Activated naive CD4-positive, alpha-beta T cell treated with anti-CD3 and anti-CD28 coated beads, Interleukin-2, amount 50 U/mL, for 72 hours (primary cell): Measurements from ENCODE around the gene HCFC1. TPM values are rescaled to one million over a fixed set of nuclear protein-coding genes. Genes with fewer than 3 reads are reported as not detected.
A peak's percentile ranks its signal among the peaks of the same experiment; 100 is the strongest.

Experiments
- ATAC-seq, 2 donors: fragments of 150-1000 bp; cut with Tn5 transposase; 2 replicates each; pipeline ENCODE4 v1.10.0; 2021; ENCODE audit warnings: mild to moderate bottlenecking in 2 of 2, moderate library complexity in 2 of 2
- DNase-seq, 2 donors: peaks; one replicate each; pipeline ENCODE4 v3.0.0; 2021 to 2022; ENCODE audit warnings: low spot score in 2 of 2
- H3K27ac Mint-ChIP-seq, 2 donors: one replicate each; pipeline ENCODE4 v1.8.0; 2022; ENCODE audit warnings: mild to moderate bottlenecking in 2 of 2, mixed read lengths in 2 of 2
- H3K36me3 Mint-ChIP-seq, 2 donors: one replicate each; pipeline ENCODE4 v1.8.0; 2022; ENCODE audit warnings: mixed read lengths in 2 of 2
- H3K9me3 Mint-ChIP-seq, 2 donors: one replicate each; pipeline ENCODE4 v1.8.0; 2022; ENCODE audit warnings: mixed read lengths in 2 of 2
- total RNA-seq, 2 donors: library from RNA; stranded (reverse); gene quantifications; one replicate each; pipeline ENCODE4 v1.2.3, GENCODE V29; 2022

Gene HCFC1
- total RNA-seq, 2 donors from 2014 or later = 95.9 to 102 TPM

- ATAC-seq (no peak), DNase-seq (no peak)
- Mint-ChIP-seq H3K9me3 (no peaks in the 10 kb centered on the region), H3K36me3 (peaks cover 0 to 6% of the 10 kb centered on the region in 2 donors), H3K27ac (no peak overlapping the region)
Measured at GRCh38 chrX:153913701-153914100, 57.9 kb downstream of the HCFC1 start.

GRCh38 chrX:153913211-153913610, 58.4 kb downstream of the HCFC1 start:
- Mint-ChIP-seq H3K27ac (no peak overlapping the region), H3K9me3 (no peaks in the 10 kb centered on the region), H3K36me3 (peaks cover 0 to 6% of the 10 kb centered on the region in 2 donors)
- no peak for ATAC-seq
- DNase-seq = no peak

DNA sequence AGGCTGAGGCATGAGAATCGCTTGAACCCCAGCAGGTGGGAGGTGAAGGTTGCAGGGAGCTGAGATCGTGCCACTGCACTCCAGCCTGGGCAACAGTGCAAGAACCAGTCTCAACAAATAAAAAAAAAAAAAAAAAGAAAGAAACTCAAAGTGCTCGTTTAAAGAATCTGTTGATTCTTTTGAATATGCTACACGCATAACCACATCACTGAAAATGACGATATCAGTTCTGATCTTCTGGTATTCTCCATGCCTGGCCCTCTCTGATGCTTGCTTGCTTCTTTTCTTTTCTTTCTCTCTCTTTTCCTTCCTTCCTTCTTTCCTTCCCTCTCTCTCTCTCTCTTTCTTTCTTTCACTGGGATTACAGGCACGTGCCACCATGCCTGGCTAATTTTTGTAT, 59.8 kb downstream of the HCFC1 start:
- ATAC-seq (no peak), DNase-seq (no peak)
- Mint-ChIP-seq H3K9me3 (no peaks in the 10 kb centered on the region), H3K36me3 (no peaks in the 10 kb centered on the region), H3K27ac (peak overlapping the region; percentile 30 to 66)

- H3K27ac Mint-ChIP-seq = no peak overlapping the region
- H3K36me3 Mint-ChIP-seq = no peaks in the 10 kb centered on the region
- ATAC-seq (no peak), DNase-seq (no peak)
- no peaks in the 10 kb centered on the region for H3K9me3 Mint-ChIP-seq
Measured at GRCh38 chrX:153910446-153910845, 61.2 kb downstream of the HCFC1 start.

- ATAC-seq = no peak
Measured at GRCh38 chrX:153909980-153910360, 61.6 kb downstream of the HCFC1 start.

GRCh38 chrX:153909024-153909979, 62.3 kb downstream of the HCFC1 start:
- DNase-seq (no peak), ATAC-seq (peak in 1 of 2 donors; percentile 35)
- H3K9me3 Mint-ChIP-seq = no peaks in the 10 kb centered on the region

More at GRCh38 chrX:153909980-153910360, 61.6 kb downstream of the HCFC1 start:
- no peak for DNase-seq
- Mint-ChIP-seq H3K27ac (no peak overlapping the region), H3K36me3 (no peaks in the 10 kb centered on the region), H3K9me3 (no peaks in the 10 kb centered on the region)

DNA sequence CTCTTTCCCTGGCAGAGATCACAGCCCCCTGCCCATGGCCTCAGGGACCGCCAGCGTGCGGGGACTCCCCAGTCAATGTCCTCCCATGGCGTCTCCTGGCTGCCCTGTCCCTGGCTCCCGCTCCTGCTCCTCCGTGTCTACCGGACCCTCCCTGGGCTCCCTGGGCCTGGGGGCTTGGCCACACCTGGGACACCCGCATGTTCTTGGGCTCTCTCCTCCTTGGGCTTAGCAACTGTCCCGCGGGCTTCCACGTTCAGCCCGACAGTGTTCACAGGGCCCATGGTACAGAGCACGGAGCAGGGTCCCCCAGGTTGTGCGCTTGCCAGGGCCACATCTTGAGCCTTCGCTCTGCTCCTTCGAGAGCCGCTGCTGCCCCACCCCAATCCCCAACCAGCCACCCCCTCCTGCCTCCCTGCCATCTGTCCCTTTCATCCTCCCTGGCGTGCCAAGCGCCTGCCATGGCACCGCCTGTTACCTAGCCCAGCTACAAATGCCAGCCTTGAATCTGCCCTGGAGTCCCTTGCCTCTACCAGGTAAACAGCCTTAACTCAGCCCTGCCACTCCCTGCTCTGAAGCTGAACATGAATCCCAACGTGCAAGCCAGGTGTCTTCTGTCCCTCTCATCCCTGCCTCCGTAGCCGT, 63.3 kb downstream of the HCFC1 start:
- Mint-ChIP-seq H3K36me3 (no peaks in the 10 kb centered on the region), H3K9me3 (no peaks in the 10 kb centered on the region), H3K27ac (no peak overlapping the region)
- DNase-seq (no peak), ATAC-seq (no peak)

More at GRCh38 chrX:153909024-153909979, 62.3 kb downstream of the HCFC1 start:
- Mint-ChIP-seq H3K27ac (no peak overlapping the region), H3K36me3 (no peaks in the 10 kb centered on the region)

- ATAC-seq (no peak), DNase-seq (no peak)
- H3K9me3 Mint-ChIP-seq = no peaks in the 10 kb centered on the region
- H3K27ac Mint-ChIP-seq = no peak overlapping the region
- no peaks in the 10 kb centered on the region for H3K36me3 Mint-ChIP-seq
Measured at GRCh38 chrX:153907456-153907855, 64.2 kb downstream of the HCFC1 start.

DNA sequence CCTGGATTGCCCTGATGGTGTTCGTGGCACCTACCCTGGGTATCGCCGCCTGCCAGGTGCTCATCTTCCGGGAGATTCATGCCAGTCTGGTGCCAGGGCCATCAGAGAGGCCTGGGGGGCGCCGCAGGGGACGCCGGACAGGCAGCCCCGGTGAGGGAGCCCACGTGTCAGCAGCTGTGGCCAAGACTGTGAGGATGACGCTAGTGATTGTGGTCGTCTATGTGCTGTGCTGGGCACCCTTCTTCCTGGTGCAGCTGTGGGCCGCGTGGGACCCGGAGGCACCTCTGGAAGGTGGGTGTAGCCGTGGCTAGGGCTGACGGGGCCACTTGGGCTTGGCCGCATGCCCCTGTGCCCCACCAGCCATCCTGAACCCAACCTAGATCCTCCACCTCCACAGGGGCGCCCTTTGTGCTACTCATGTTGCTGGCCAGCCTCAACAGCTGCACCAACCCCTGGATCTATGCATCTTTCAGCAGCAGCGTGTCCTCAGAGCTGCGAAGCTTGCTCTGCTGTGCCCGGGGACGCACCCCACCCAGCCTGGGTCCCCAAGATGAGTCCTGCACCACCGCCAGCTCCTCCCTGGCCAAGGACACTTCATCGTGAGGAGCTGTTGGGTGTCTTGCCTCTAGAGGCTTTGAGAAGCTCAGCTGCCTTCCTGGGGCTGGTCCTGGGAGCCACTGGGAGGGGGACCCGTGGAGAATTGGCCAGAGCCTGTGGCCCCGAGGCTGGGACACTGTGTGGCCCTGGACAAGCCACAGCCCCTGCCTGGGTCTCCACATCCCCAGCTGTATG, 65.3 kb downstream of the HCFC1 start:
- H3K9me3 Mint-ChIP-seq = no peaks in the 10 kb centered on the region
- H3K36me3 Mint-ChIP-seq = no peaks in the 10 kb centered on the region
- no peak for DNase-seq
- peak overlapping the region in 1 of 2 donors; percentile 65 for H3K27ac Mint-ChIP-seq
- ATAC-seq = peak in 1 of 2 donors; percentile 41

DNA sequence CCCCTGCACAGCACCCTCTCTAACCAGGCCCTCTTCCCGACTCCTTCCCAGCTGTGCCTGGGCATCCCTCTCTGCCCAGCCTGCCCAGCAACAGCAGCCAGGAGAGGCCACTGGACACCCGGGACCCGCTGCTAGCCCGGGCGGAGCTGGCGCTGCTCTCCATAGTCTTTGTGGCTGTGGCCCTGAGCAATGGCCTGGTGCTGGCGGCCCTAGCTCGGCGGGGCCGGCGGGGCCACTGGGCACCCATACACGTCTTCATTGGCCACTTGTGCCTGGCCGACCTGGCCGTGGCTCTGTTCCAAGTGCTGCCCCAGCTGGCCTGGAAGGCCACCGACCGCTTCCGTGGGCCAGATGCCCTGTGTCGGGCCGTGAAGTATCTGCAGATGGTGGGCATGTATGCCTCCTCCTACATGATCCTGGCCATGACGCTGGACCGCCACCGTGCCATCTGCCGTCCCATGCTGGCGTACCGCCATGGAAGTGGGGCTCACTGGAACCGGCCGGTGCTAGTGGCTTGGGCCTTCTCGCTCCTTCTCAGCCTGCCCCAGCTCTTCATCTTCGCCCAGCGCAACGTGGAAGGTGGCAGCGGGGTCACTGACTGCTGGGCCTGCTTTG, 66.0 kb downstream of the HCFC1 start:
- peak overlapping the region in 1 of 2 donors; percentile 65 for H3K27ac Mint-ChIP-seq
- no peak for DNase-seq
- no peak for ATAC-seq
- no peaks in the 10 kb centered on the region for H3K36me3 Mint-ChIP-seq
- H3K9me3 Mint-ChIP-seq = no peaks in the 10 kb centered on the region

- ATAC-seq (peak in 1 of 2 donors; percentile 2), DNase-seq (no peak)
- Mint-ChIP-seq H3K27ac (peak within 1 kb of the TSS; percentile 12 to 93), H3K9me3 (no peaks in the 10 kb centered on the region), H3K36me3 (no peaks in the 10 kb centered on the region)
Measured at GRCh38 chrX:153903991-153904957, 67.3 kb downstream of the HCFC1 start, which contains the start of gene AVPR2. AVPR2 (plus strand) TSS chrX:153904673; CDS start chrX:153905146, 473 bp downstream.

- no peak for DNase-seq
- Mint-ChIP-seq H3K27ac (peak overlapping the region; percentile 12 to 85), H3K36me3 (no peaks in the 10 kb centered on the region), H3K9me3 (no peaks in the 10 kb centered on the region)
- ATAC-seq = peak in 1 of 2 donors; percentile 4
Measured at GRCh38 chrX:153903238-153903980, 68.2 kb downstream of the HCFC1 start.

- DNase-seq = no peak
- Mint-ChIP-seq H3K36me3 (no peaks in the 10 kb centered on the region), H3K9me3 (no peaks in the 10 kb centered on the region), H3K27ac (peak overlapping the region in 1 of 2 donors; percentile 12)
- no peak for ATAC-seq
Measured at GRCh38 chrX:153902385-153902784, 69.2 kb downstream of the HCFC1 start.

DNA sequence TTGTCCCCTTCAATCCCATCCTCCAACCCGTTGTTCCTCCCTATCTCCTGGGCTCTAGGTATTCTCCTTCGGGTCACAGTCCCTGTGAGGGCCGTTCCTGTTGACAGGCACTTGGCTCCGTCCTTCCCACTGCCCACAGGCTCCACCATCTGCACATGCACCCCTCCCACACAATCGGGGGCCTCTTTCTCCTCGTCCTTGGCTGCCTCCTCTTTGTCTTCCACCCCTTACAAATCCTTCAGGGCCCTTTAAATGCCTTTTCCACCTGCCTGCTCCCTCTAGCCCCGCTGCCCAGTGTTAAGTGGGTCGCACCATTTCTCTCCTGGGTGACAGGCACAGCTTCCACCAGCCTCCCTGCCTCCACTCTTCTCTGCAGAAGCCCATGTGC, 69.9 kb downstream of the HCFC1 start:
- H3K27ac Mint-ChIP-seq = peak overlapping the region; percentile 12 to 90
- no peaks in the 10 kb centered on the region for H3K36me3 Mint-ChIP-seq
- no peak for ATAC-seq
- DNase-seq = no peak
- H3K9me3 Mint-ChIP-seq = no peaks in the 10 kb centered on the region
